ENCODE data around the gene BRSK2. TPM values are rescaled to one million over a fixed set of nuclear protein-coding genes. Genes with fewer than 3 reads are reported as not detected.

BRSK2 gene
- total RNA-seq, 4 donors from 2014 or later: 0.26 to 0.30 TPM; not detected in 2

DNA sequence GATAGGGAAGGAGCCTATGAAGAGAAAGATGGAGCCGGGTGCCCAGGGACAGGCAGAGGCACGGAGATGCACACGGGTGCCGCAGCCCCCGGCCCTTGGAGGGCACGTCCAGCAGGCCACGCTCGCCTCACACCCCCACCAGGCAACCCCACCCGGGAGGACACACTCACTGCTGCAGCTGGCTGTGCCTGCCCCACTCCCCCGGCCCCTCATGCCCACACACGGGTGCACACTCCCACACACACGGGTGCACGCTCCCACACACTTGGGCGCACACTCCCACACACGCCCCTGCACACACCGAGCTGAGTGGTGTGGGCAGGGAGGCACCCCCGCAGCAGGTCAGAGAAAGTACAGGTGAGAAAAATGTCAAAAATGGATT, 95.8 kb downstream of the BRSK2 start:
- WGBS: 31% methylated on average over 2 of the region's 17 CpGs
- no peaks in the 10 kb centered on the region for H3K27me3 ChIP-seq

DNA sequence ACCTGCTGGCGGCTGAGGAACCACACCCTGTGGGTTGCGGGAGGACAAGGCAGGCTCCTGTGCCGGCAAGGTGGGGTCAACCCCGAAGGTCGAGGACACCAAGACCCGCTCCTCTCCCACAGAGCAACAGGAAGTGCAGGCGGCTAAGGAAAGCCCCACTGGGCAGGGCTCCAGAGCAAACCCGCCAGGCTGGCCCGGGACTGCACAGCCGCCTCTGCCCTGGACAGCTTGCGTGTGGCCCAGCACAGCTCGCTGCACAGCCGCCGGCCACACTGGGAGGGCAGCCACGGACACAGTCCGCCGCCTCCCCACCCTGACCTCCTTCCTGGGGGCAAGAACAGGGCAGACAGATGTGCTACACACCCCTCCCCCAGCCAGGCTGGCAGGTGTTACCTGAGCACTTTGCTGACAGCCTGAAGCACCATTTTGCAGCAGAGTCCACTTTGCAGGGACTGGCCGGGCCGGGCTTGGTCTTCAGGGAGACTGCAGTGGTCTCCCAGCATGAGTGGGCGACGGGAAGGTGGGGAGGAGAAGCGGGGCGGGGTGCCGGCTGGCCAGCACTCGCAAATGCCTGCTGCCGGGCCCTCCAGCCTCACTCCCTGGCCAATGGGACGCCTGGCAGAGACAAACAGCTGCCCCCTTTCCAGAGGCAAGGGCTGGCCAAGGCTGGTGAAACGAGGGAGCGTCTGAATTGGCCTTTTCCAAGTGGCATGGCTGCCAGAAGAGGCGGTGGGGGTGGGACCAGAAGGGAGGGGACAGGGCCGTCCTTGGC, 96.5 kb downstream of the BRSK2 start, which contains the start of gene MOB2:
Gene MOB2, minus strand, starts transcription at position 726 of the 772 bp plus-strand sequence. Its CDS starts 223 bp downstream, at position 503.
- Histone ChIP-seq H3K4me1 (peaks cover 68% of the 10 kb centered on the region), H3K4me3 (peak within 1 kb of the TSS; percentile 28), H3K36me3 (peaks cover 3% of the 10 kb centered on the region), H3K27ac (peak within 1 kb of the TSS; percentile 51), H3K9me3 (no peaks in the 10 kb centered on the region), H3K27me3 (no peaks in the 10 kb centered on the region)
- WGBS: 53% methylated on average over 14 of the region's 31 CpGs
- DNase-seq (ENCODE audit: low spot score in 2 of 2): peak in 1 of 2 donors; percentile 66
- no peak for TF ChIP-seq POLR2AphosphoS5 (IDR thresholded peaks at IDR 0.05)
- TF ChIP-seq, protein P1, sequence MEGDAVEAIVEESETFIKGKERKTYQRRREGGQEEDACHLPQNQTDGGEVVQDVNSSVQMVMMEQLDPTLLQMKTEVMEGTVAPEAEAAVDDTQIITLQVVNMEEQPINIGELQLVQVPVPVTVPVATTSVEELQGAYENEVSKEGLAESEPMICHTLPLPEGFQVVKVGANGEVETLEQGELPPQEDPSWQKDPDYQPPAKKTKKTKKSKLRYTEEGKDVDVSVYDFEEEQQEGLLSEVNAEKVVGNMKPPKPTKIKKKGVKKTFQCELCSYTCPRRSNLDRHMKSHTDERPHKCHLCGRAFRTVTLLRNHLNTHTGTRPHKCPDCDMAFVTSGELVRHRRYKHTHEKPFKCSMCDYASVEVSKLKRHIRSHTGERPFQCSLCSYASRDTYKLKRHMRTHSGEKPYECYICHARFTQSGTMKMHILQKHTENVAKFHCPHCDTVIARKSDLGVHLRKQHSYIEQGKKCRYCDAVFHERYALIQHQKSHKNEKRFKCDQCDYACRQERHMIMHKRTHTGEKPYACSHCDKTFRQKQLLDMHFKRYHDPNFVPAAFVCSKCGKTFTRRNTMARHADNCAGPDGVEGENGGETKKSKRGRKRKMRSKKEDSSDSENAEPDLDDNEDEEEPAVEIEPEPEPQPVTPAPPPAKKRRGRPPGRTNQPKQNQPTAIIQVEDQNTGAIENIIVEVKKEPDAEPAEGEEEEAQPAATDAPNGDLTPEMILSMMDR (IDR thresholded peaks at IDR 0.05): no peak
- no peak for TF ChIP-seq POLR2A (IDR thresholded peaks at IDR 0.05)

More for the DNA sequence above, 95.8 kb downstream of the BRSK2 start:
- Histone ChIP-seq H3K27ac (peak overlapping the region; percentile 49), H3K4me3 (peak overlapping the region; percentile 28), H3K9me3 (no peaks in the 10 kb centered on the region), H3K4me1 (peaks cover 68% of the 10 kb centered on the region), H3K36me3 (peaks cover 4% of the 10 kb centered on the region)
- DNase-seq (ENCODE audit: low spot score in 2 of 2): no peak
- TF ChIP-seq POLR2AphosphoS5 (IDR thresholded peaks at IDR 0.05) (no peak), POLR2A (IDR thresholded peaks at IDR 0.05) (no peak), EP300 (IDR thresholded peaks at IDR 0.05) (no peak)
- TF ChIP-seq, protein P1 (IDR thresholded peaks at IDR 0.05): no peak

DNA sequence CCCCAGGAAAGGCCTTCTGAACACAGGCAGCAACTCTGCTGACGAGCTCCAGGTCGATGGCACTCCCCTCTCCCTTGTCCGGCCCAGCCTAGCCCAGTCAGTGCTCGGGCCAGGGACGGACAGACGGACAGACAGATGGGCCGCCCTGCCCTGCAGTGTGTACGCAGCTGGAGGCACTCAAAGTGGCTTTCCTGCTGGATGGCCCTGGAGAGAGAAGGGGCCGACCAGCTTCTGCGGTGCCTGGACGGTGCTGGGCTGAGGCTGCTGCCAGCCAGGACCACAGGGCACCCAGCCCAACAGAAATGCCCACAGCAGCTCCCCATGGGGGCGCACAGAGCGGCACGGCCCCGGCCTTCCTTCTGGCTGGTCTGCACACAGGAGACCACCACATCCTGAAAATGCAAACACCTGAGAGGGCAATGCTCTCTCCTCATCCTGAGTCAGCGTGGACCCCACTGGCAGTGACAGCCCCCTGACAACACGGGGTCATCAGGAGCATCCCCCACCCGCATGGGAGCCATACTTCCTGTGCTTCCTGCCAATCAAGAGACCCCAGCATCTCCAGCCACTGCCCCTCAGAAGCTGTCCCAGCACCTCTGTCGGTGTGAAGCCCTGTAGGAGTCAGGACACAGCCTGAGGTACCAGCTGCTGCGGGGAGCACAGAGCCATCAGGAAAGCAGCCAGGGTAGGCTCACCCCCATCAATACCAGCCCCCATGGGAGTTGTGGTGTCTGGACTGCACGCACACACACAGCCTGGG, 97.5 kb downstream of the BRSK2 start:
- H3K4me1 ChIP-seq: peaks cover 64% of the 10 kb centered on the region
- H3K4me3 ChIP-seq: no peak overlapping the region
- no peaks in the 10 kb centered on the region for H3K9me3 ChIP-seq
- H3K27ac ChIP-seq: peak overlapping the region; percentile 51
- no peaks in the 10 kb centered on the region for H3K27me3 ChIP-seq
- TF ChIP-seq POLR2AphosphoS5 (IDR thresholded peaks at IDR 0.05) (no peak), POLR2A (IDR thresholded peaks at IDR 0.05) (no peak), EP300 (IDR thresholded peaks at IDR 0.05) (no peak)
- TF ChIP-seq, protein P1 (IDR thresholded peaks at IDR 0.05): no peak
- H3K36me3 ChIP-seq: peaks cover 3% of the 10 kb centered on the region
- peak in 1 of 2 donors; percentile 59 for DNase-seq (ENCODE audit: low spot score in 2 of 2)
- WGBS: 65% methylated on average over 12 of the region's 21 CpGs

DNA sequence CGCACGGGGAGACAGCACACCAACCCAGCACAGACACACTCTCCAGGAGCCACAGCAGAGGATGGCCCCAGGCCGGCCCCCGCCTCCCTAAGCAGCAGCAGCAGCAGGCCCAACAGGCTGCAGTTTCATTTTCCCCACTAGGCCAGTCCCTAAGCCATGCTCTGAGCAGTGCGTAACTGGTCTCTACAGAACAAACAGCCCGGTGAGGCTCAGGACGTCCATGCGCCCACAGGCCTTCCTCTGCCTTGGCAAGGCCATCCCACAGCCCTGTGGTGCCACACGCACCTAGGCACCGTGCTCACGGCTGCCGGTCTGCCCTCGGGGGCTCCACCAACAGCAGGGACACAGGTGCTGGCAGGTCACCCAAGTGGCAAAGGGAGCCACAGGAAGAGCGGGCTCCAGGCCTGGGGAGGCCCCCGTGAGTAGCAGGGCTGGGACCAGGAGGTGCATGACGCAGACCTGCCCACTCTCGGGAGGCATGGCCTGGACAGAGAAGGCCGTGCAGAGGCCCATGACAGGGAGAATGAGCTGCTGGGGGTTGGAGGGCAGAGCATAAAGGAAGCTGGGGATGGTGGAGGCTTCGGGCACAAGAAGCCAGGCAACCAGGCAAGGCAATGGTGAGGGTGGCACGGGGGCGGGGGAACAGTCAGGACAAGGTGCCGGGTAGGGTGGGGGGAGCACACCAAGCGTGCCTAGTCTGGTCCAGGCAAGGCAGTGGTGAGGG, 98.3 kb downstream of the BRSK2 start:
- Histone ChIP-seq H3K4me1 (peaks cover 57% of the 10 kb centered on the region), H3K9me3 (no peaks in the 10 kb centered on the region), H3K4me3 (no peak overlapping the region), H3K27me3 (no peaks in the 10 kb centered on the region), H3K27ac (peak overlapping the region; percentile 51), H3K36me3 (peaks cover 3% of the 10 kb centered on the region)
- DNase-seq (ENCODE audit: low spot score in 2 of 2): peak in 1 of 2 donors; percentile 55
- 68% methylated on average over 10 of the region's 23 CpGs for WGBS
- TF ChIP-seq POLR2AphosphoS5 (IDR thresholded peaks at IDR 0.05) (no peak), EP300 (IDR thresholded peaks at IDR 0.05) (no peak), POLR2A (IDR thresholded peaks at IDR 0.05) (no peak)

DNA sequence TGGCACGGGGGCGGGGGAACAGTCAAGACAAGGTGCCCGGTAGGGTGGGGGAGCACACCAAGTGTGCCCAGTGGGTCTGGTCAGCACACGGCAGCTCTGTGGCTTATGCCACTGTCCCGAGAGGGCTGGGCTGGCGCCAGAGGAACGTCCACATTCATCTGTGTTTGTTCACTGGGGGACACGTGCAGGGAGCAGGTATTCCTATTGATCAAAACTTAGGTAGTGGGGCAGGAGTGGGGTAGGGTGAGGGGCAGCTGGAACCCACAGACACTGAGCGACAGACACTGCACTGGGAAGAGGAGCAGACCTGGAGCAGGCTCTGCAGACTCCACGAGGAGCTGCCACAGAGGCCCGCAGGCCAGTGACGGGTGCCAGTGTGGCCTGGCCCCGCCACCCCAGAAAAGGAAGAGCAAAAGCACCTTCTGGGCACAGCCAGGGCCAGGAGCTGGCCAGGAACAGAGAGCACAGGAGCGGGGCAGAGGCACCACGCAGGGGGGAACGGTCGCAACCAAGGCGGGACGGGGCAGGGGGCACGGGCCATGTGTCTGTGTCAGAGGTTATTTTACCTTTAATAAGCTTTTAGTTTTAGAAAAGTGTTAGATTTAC, 98.9 kb downstream of the BRSK2 start:
- DNase-seq (ENCODE audit: low spot score in 2 of 2): no peak
- WGBS: 86% methylated on average over 19 of the region's 20 CpGs
- TF ChIP-seq POLR2AphosphoS5 (IDR thresholded peaks at IDR 0.05): no peak
- no peak for TF ChIP-seq POLR2A (IDR thresholded peaks at IDR 0.05)
- TF ChIP-seq, protein P1 (IDR thresholded peaks at IDR 0.05): no peak
- TF ChIP-seq EP300 (IDR thresholded peaks at IDR 0.05): no peak
- H3K27ac ChIP-seq: no peak overlapping the region
- H3K27me3 ChIP-seq: no peaks in the 10 kb centered on the region
- peaks cover 56% of the 10 kb centered on the region for H3K4me1 ChIP-seq
- H3K9me3 ChIP-seq: no peaks in the 10 kb centered on the region
- H3K4me3 ChIP-seq: no peak overlapping the region
- H3K36me3 ChIP-seq: peaks cover 3% of the 10 kb centered on the region
